Measurements from ENCODE around the gene SLC45A3. TPM values are rescaled to one million over a fixed set of nuclear protein-coding genes. Genes with fewer than 3 reads are reported as not detected.
A peak's percentile ranks its signal among the peaks of the same experiment; 100 is the strongest.

Gene SLC45A3
- total and polyA plus RNA-seq, 2 donors (not counting 3 experiments of a cell fraction or from before 2014, with no cell fraction given), result 15.1 to 15.6 TPM

DNA sequence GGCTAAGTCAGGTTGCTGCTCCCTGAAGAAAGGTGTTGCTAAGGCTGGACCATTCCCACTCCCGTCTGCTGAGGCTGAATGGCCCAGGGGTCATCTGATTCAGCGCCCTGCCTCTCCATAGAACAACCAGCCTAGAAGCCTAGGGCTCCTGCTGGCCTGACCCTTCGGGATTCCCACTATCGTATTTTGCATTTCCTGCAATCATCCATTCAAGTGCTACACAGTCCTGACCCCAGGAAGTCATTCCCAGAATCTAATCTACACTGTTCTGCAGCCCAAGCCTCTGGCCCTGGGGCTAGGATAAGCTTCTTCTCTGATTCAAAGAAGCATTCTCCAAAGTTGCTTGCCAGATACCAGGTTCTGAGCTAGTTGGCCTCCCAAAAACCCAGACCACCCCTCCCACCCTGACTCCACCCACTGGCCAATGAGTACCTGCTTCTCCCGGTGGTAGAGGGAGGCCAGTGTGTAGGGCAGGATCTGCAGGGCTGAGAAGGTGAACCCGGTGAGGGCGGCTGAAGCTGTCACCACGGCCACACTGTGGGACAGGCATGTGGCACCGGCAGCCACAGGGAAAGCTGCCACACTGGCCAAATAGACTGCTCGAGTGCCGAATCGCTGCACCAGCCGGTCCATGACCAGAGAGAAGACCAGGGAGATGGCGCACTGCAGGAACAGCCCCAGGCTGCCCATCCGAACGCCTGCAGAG is 18.7 kb downstream of the SLC45A3 start:
- no peak overlapping the region for H2AFZ ChIP-seq (ENCODE audit: low read depth, low read length)
- H3K9me3 ChIP-seq (replicated peaks; ENCODE audit: control insufficient read depth, insufficient read depth, low read length), result no peaks in the 10 kb centered on the region
- POLR2A ChIA-PET, result no interaction called here
- no peaks in the 10 kb centered on the region for H3K27me3 ChIP-seq (ENCODE audit: control insufficient read depth in 2 of 2, insufficient read depth in 2 of 2, low read length in 2 of 2)
- dilution Hi-C loops (cut with MboI; ENCODE audit: extremely low pct_ligation_motif_present, low sequenced_read_pairs), result no loop called here
- H3K79me2 ChIP-seq (ENCODE audit: control insufficient read depth, insufficient read depth, low read length), result peaks cover 2% of the 10 kb centered on the region
- H3K4me1 ChIP-seq (ENCODE audit: control insufficient read depth, extremely low read depth, insufficient read depth, low read length), result peaks cover 35% of the 10 kb centered on the region
- CTCF ChIA-PET, result interaction anchor here (0.9 to 17.5 kb wide), 11 partner anchors 8 to 316 kb away, joined by 3 to 908 read pairs (median 4); no protein-coding TSS in a partner anchor
- no peak overlapping the region for H3K9ac ChIP-seq (replicated peaks; ENCODE audit: extremely low read depth, insufficient read depth, low read length)
- H3K36me3 ChIP-seq (ENCODE audit: control insufficient read depth in 2 of 2, extremely low read depth in 1 of 2, insufficient read depth in 2 of 2, low read length in 2 of 2), result peaks cover 2 to 5% of the 10 kb centered on the region in 2 experiments
- DNase-seq (ENCODE audit: low read depth, low spot score) (no peak), FAIRE-seq (peak; percentile 83)
- no TSS peak for BruUV-seq (replicated peaks)
- H3K27ac ChIP-seq (ENCODE audit: insufficient read depth, low read depth, low read length), result no peak overlapping the region
- no peaks in the 10 kb centered on the region for H3K9me1 ChIP-seq (replicated peaks; ENCODE audit: control insufficient read depth, extremely low read depth, insufficient read depth, low read length)
- TF ChIP-seq GATA2 (IDR thresholded peaks at IDR 0.05; ENCODE audit: insufficient read depth, insufficient read length, low read depth, low read length), result peak; percentile 58
- TF ChIP-seq, protein P1, sequence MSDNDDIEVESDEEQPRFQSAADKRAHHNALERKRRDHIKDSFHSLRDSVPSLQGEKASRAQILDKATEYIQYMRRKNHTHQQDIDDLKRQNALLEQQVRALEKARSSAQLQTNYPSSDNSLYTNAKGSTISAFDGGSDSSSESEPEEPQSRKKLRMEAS (IDR thresholded peaks at IDR 0.05; ENCODE audit: insufficient read depth, insufficient read length), result no peak
- H3K4me3 ChIP-seq (replicated peaks in 1 of 3; ENCODE audit: insufficient read depth in 1 of 3, low read depth in 1 of 3, low read length in 3 of 3), result no peak overlapping the region
- H3K4me2 ChIP-seq (ENCODE audit: insufficient read depth, low read length), result no peak overlapping the region
- no peaks in the 10 kb centered on the region for H4K20me1 ChIP-seq (replicated peaks; ENCODE audit: control insufficient read depth, extremely low read depth, insufficient read depth, low read length)
- intact Hi-C loops (cut with micrococcal nuclease), result loop anchor here (2.0 kb wide), 1 partner anchor 17 kb away; no protein-coding TSS in a partner anchor

DNA sequence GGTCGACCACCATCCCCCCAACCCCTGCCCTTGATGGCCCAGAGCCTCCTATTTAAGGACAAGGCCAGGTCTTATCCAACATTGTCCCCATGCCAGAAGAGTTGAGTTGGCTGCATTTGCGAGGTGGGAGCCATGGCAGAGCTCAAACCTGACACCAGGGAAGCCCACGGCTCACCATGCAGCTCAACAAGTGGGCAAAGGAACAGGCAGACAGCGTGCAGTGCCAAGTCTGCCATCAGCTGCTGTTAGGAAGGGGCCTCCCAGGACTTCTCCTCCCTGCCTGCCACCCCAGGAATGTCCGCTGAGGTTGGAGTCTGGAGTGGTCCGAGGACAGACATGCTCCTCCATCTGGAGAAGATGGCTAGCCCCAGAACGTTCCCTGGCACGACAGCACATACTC is 19.9 kb downstream of the SLC45A3 start:
- no peak overlapping the region for H3K27ac ChIP-seq (ENCODE audit: insufficient read depth, low read depth, low read length)
- peaks cover 29% of the 10 kb centered on the region for H3K4me1 ChIP-seq (ENCODE audit: control insufficient read depth, extremely low read depth, insufficient read depth, low read length)
- H2AFZ ChIP-seq (ENCODE audit: low read depth, low read length), result no peak overlapping the region
- H3K79me2 ChIP-seq (ENCODE audit: control insufficient read depth, insufficient read depth, low read length), result no peaks in the 10 kb centered on the region
- dilution Hi-C loops (cut with MboI; ENCODE audit: extremely low pct_ligation_motif_present, low sequenced_read_pairs), result no loop called here
- H3K4me3 ChIP-seq (replicated peaks in 1 of 3; ENCODE audit: insufficient read depth in 1 of 3, low read depth in 1 of 3, low read length in 3 of 3), result no peak overlapping the region
- H3K4me2 ChIP-seq (ENCODE audit: insufficient read depth, low read length), result no peak overlapping the region
- no peaks in the 10 kb centered on the region for H3K27me3 ChIP-seq (ENCODE audit: control insufficient read depth in 2 of 2, insufficient read depth in 2 of 2, low read length in 2 of 2)
- H3K36me3 ChIP-seq (ENCODE audit: control insufficient read depth in 2 of 2, extremely low read depth in 1 of 2, insufficient read depth in 2 of 2, low read length in 2 of 2), result peaks cover 2 to 5% of the 10 kb centered on the region in 2 experiments
- ChIA-PET CTCF (interaction anchor here (0.9 to 17.5 kb wide), 16 partner anchors 9 to 445 kb away, joined by 3 to 908 read pairs (median 42); partner anchors contain the start of genes ELK4 and SLC45A3), POLR2A (interaction anchor here (2.0 kb wide), 1 partner anchor 49 kb away, joined by 11 read pairs; no protein-coding TSS in a partner anchor)
- H3K9ac ChIP-seq (replicated peaks; ENCODE audit: extremely low read depth, insufficient read depth, low read length), result no peak overlapping the region
- H4K20me1 ChIP-seq (replicated peaks; ENCODE audit: control insufficient read depth, extremely low read depth, insufficient read depth, low read length), result no peaks in the 10 kb centered on the region
- DNase-seq (ENCODE audit: low read depth, low spot score) (no peak), FAIRE-seq (no peak)
- no TSS peak for BruUV-seq (replicated peaks)
- intact Hi-C loops (cut with micrococcal nuclease), result no loop called here
- H3K9me1 ChIP-seq (replicated peaks; ENCODE audit: control insufficient read depth, extremely low read depth, insufficient read depth, low read length), result no peaks in the 10 kb centered on the region
- TF ChIP-seq, protein P1 (IDR thresholded peaks at IDR 0.05; ENCODE audit: insufficient read depth, insufficient read length), result no peak
- TF ChIP-seq CTCF (IDR thresholded peaks at IDR 0.05; ENCODE audit: extremely low read depth in 1 of 2, insufficient read depth in 1 of 2, low read depth in 1 of 2, low read length in 2 of 2) (no peak), FOS (IDR thresholded peaks at IDR 0.05; ENCODE audit: borderline replicate concordance, insufficient read depth, low read length) (no peak), JUN (IDR thresholded peaks at IDR 0.05; ENCODE audit: borderline replicate concordance, insufficient read depth, insufficient read length, low read depth) (no peak)
- H3K9me3 ChIP-seq (replicated peaks; ENCODE audit: control insufficient read depth, insufficient read depth, low read length), result no peaks in the 10 kb centered on the region

Measured in endothelial cell of umbilical vein (primary cell).